Measurements from ENCODE around the gene ZNF319.

The ZNF319 gene

GRCh38 chr16:58036943-58037342 lies 36.5 kb upstream of the ZNF319 start:
- DNase-seq: no peak

- DNase-seq: no peak
These were observed 35.1 kb upstream of the ZNF319 start for GRCh38 chr16:58035356-58036170.

- DNase-seq: no peak
These were observed 34.3 kb upstream of the ZNF319 start for GRCh38 chr16:58034774-58035173.

- no peak for DNase-seq
These were observed 33.7 kb upstream of the ZNF319 start for GRCh38 chr16:58034128-58034685.

GRCh38 chr16:58032710-58033293 lies 32.3 kb upstream of the ZNF319 start:
- no peak for DNase-seq

- DNase-seq: no peak
These were observed 30.7 kb upstream of the ZNF319 start for GRCh38 chr16:58031016-58031800.

GRCh38 chr16:58030136-58030840 lies 29.8 kb upstream of the ZNF319 start:
- no peak for DNase-seq

- no peak for DNase-seq
These were observed 28.9 kb upstream of the ZNF319 start for GRCh38 chr16:58029410-58029809.

- no peak for DNase-seq
These were observed 28.1 kb upstream of the ZNF319 start for GRCh38 chr16:58028541-58029070.

GRCh38 chr16:58027916-58028455 lies 27.5 kb upstream of the ZNF319 start:
- no peak for DNase-seq

- no peak for DNase-seq
These were observed 26.9 kb upstream of the ZNF319 start for GRCh38 chr16:58027161-58027915.

GRCh38 chr16:58026705-58027160 lies 26.3 kb upstream of the ZNF319 start:
- DNase-seq: no peak

- DNase-seq: no peak
These were observed 25.8 kb upstream of the ZNF319 start for GRCh38 chr16:58026139-58026704.

GRCh38 chr16:58025351-58026138 lies 25.1 kb upstream of the ZNF319 start, which contains the start of gene MMP15:
TSS of gene MMP15 (plus strand) at chr16:58025754. CDS start at chr16:58026351, 597 bp downstream.
- peak; percentile 46 for DNase-seq

- no peak for DNase-seq
These were observed 24.2 kb upstream of the ZNF319 start for GRCh38 chr16:58024486-58025350.

GRCh38 chr16:58022601-58023371 lies 22.3 kb upstream of the ZNF319 start:
- no peak for DNase-seq

GRCh38 chr16:58021661-58022551 lies 21.4 kb upstream of the ZNF319 start:
- DNase-seq: no peak
